DMS153 treated with DMSO at 0.1 percent for 48 hours (cell line): Measurements from ENCODE around the gene SAP30L.

Experiments
- DNase-seq: peaks from one replicate; lab custom pipeline; 2025; ENCODE audit not compliant: unreplicated experiment; lab: John Stamatoyannopoulos, UW

Gene SAP30L

GRCh38 chr5:154479944-154480750 is 34.4 kb downstream of the SAP30L start:
- no peak for DNase-seq

- DNase-seq, result no peak
These were observed 35.0 kb downstream of the SAP30L start for GRCh38 chr5:154480847-154481246.

GRCh38 chr5:154481584-154482381 is 36.0 kb downstream of the SAP30L start:
- no peak for DNase-seq

DNA sequence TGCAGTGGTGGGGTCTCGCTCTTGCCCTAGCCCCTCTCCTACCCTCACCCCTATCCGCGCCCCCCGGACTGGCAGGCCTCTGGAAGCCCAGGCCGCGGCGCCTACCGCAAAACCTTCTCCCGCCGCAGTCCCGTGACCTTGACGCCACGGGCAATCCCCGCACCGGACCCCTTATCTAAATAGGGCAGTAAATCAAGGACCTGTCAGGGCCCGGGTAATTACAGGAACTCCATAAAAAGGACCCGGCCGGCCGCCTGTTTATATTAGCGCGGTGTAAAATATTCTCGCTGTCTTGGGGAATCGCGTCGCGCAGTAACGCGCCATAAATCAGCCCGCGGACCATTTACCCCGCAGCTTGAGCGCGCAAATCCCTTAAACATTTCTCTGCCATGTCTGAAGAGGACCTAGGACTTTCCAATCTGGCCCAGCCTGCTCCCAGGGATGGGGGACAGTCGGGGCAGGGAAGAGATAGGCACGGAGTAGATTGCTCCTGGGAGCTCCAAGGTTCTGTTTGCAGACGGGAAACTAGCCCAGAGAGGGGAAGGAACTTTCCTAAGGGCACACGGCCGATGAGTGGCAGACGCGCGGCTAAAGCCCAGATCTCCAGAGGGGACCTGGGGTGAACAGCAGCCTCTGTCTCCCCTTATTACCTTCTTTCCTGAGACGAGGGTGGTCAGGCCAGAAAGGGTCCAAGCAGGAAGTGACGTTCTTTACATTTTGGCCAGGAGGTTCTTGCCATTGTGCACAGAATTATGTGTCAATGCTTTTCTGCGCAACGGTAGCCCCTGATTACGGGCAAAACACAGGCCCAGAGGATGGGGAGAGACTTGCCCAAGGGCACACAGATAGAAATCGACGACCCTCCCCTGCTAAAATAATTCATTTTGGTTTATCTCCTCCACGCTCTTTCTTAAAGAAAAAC is 37.0 kb downstream of the SAP30L start:
- no peak for DNase-seq

- no peak for DNase-seq
These were observed 38.0 kb downstream of the SAP30L start for GRCh38 chr5:154483654-154484392.

GRCh38 chr5:154484393-154485095 is 38.7 kb downstream of the SAP30L start:
- DNase-seq, result no peak

DNA sequence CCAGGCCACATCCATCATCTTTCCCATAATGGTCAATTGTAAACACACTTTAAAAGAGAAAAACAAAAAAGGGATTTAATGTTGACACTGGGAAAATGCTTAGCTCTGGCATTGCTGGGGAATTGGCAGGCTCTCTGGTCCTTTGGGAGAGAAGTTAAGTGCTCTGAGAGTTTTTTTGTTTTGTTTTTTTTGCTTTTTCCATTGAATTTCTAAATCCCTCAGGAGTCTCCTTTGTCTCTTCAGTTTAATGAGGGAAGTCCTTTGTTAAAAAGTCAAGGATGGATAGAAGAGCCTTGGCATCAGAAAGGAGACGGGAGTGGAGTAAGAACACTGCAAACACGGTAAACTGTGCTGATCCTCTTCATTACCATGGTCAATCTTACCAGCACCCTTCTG is 39.3 kb downstream of the SAP30L start:
- no peak for DNase-seq

GRCh38 chr5:154485850-154486426 is 40.1 kb downstream of the SAP30L start:
- DNase-seq, result no peak

DNA sequence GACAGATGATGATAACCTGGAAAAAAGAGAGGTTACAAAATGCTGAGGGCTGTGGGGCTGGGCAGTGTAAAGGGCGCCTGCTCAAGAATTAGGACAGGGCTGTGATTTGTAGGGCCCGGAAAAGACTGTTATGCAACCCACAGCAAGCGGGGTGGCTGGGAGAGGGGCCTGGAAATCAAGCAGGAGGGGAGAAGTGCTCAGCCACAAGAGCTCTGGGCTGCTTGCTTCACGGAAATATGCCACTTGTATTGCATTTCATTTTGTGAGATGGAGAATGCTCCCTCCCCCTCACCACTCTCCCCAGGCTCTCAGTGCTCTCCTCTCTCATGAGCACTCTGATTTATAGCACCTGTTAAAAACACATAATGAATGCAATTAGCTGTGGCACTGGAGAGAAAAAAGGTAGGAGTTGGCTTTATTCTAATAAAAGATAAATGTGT is 40.6 kb downstream of the SAP30L start:
- no peak for DNase-seq

GRCh38 chr5:154487541-154487940 is 41.7 kb downstream of the SAP30L start:
- no peak for DNase-seq

- no peak for DNase-seq
These were observed 46.1 kb downstream of the SAP30L start for GRCh38 chr5:154491941-154492340.

DNA sequence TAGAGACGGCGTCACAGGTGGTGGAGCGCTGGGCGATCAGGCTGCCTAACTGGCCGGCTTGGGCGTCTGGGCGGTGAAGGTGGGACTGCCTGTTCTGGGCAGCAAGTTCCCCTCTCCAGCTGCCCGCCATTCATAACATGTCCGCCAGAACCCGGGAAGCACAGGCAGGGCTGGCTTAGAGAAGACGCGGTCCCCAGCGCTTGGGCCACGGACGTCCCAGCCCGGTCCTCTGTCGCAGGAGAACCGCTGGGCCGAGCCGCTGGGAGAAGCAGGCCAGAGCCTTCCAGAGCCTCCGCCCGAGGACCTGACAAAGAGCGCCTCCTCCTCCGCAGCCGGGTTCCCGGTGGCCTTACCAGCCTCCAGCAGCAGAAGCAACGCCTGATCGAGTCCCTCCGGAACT is 47.5 kb downstream of the SAP30L start:
- DNase-seq, result no peak

- no peak for DNase-seq
These were observed 48.2 kb downstream of the SAP30L start for GRCh38 chr5:154494036-154494435.

GRCh38 chr5:154498591-154498990 is 52.8 kb downstream of the SAP30L start:
- DNase-seq, result no peak

DNA sequence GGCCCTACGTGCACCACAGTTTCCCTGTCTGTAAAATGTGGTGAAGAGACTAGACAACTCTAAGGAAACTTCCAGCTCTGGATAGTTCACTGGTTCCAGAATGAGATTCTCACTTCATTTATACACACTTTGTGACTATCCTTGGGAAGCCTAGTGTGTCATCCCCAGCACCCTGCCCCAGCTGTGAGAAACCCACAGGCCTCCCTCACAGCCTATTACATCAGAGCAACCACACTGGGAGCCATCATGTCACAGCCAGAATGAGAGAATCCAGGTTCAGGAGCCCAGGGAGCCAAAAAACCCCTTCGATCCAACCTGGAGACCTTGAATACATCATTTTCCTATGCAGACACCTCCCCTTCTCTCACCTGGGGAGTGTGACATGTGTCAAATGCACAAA is 53.2 kb downstream of the SAP30L start:
- DNase-seq, result no peak

DNA sequence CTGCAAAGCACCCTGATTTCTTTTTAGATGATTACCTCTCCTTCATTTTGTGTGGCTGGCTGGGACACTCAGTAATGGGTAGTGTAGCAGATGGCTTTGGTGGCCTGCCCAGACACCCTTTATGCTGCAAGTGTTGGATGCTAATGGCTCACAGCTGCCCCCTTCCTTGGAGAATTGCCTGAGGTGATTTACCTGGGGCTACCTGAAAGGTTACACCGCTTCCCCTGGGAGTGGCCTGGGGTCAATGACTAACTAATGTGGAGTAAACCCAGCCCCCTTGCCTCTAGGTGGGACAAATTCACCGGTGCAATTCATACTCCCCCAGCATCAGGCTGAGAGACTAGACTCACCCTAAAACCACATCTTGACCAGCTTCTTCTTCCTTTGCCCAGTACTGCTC is 55.8 kb downstream of the SAP30L start:
- DNase-seq, result no peak

- DNase-seq, result no peak
These were observed 56.4 kb downstream of the SAP30L start for GRCh38 chr5:154502180-154502579.

GRCh38 chr5:154503698-154504039 is 57.9 kb downstream of the SAP30L start:
- DNase-seq, result no peak

GRCh38 chr5:154505567-154505966 is 59.8 kb downstream of the SAP30L start:
- DNase-seq, result no peak
